ENCODE data around the gene ACAP3.
A peak's percentile ranks its signal among the peaks of the same experiment; 100 is the strongest.
"Not testable (repeated sequence)": the region's sequence is repeated elsewhere in the genome, so short reads cannot be mapped to it uniquely, and the experiment has no call there.

Gene ACAP3

DNA sequence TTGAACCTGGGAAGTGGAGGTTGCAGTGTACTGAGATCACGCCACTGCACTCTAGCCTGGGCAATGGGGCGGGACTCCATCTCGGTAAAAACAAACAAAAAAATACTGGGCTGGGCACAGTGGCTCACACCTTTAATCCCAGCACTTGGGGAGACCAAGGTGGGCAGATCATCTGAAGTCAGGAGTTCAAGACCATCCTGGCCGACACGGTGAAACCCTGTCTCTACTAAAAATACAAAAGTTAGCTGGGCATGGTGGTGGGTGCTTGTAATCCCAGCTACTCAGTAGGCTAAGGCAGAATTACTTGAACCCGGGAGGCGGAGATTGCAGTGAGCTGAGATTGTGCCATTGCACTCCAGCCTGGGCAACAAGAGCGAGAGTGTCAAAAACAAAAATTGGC, 8.5 kb upstream of the ACAP3 start:
- DNase-seq (ENCODE audit: low read depth in 4 of 4, low spot score in 1 of 4), result not testable (repeated sequence)

DNA sequence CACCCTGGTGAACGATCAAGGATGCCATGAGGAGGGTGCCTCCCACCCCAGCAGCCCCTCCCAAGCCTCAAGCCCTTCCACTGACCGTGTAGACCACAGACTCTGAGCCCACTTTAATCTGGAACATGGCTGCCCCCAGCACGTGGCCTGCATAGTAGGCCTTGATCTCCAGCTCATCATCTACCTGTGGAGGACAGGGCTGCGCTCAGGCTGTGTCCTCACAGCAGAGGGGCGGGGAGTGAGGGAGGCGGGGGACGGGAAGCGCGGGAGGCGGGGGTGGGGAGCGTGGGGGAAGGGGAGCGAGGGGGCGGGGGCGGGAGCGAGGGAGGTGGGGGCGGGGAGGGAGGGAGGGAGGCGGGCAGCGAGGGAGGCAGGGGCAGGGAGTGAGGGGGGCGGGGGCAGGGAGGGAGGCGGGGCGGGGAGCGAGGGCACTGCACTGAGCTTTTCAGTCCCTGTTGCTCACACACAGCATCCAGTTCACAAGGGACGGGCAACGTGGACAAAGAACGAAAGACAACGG, 7.8 kb upstream of the ACAP3 start:
- DNase-seq (ENCODE audit: low read depth in 4 of 4, low spot score in 1 of 4), result no peak

DNA sequence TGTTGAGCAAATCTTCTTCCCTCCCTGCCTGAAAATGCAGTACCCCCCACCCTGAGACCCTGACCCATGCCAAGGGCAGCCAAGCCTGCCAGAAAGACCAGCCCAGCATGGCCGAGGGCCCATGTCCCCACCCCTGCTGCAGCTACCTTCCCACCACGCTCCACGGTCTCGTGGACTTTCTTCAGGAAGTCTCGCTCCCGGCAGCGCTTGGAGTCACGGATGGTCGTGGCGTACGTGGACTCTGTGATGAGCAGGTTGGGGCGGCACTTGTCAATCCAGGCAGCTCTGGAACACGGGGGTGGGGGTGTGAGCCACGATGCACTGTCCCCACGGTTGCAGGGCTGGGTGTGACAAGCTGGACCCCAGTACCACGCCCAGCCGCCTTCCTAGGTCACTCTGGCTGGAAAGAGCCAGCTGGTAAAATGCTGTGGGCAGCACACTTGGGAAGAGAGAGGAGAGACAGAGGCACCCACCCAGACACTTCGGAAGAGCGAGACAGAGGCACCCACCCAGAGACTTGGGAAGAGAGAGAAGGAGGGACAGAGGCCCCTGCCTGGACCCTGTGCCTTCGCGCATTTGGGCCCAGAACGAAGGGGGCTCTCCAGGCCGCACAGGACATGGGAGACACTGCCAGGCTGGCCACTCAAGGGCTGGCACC, 7.1 kb upstream of the ACAP3 start:
- no peak for DNase-seq (ENCODE audit: low read depth in 4 of 4, low spot score in 1 of 4)

DNA sequence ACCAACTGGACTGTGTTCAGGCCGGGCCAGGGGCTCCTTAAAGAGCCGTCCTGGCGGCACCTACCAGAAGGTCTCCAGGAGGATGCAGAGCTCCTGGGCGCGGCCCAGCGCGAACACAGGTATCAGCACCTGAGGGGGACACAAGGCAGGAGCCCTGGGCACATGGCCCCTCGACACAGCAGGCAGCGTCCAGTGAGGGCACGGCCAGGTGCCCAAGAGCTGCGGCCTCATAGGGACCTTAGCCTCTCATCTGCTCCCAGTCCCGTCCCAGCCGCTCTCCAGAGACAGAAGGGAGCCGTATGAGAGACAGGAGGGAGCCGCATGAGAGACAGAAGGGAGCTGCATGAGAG, 6.5 kb upstream of the ACAP3 start:
- DNase-seq (ENCODE audit: low read depth in 4 of 4, low spot score in 1 of 4), result no peak

- DNase-seq (ENCODE audit: low read depth in 4 of 4, low spot score in 1 of 4), result no peak
Measured at GRCh38 chr1:1313500-1314236, 5.9 kb upstream of the ACAP3 start.

GRCh38 chr1:1312450-1313314, 5.0 kb upstream of the ACAP3 start:
- DNase-seq (ENCODE audit: low read depth in 4 of 4, low spot score in 1 of 4), result no peak

DNA sequence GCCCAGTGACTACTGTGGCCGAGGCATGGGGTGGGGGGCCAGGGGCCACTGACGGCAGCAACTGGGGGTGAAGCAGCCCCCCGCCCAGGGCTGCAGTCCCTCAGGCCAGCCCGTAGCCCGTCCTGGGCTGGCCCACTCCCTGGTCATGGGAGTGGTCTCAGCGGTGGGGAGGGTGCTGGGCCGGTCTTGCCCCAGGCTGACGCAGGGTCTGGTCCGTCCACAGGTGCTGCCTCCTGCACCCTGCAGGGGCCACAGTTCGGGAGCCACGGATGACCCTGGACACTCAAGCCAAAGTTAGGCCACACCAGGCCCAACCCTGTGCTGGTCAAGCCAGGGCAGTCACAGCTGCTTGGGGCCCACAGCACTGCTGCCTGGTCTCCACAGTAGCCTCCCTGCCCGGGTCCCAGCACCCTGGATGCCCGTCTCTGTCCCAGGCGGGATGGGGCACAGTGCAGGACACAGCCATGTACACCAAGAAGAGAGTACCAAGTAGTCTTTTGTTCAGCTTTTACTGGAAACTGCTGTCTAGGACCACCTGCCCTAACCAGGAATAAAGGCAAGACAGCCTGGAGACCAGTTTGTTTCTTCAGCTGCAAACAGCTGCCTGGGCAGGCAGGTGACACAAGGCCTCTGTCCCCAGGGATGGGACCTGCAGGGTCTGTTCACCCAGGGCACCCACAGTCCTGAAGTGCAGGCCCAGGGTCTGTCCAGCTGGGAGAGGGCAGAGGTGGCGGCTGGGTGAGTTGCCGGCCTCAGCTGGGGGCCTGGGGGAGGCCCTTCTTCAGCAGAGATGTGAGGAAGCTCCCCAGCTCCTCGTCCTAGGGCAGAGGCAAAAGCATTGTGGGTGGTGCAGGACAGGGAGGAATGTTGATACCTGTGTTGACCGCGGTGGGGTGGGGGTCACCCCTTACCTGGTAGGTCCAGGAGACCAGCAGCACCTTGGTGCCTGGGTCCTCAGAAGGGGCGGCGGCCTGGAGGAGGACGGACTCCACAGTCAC, 3.7 kb upstream of the ACAP3 start:
- no peak for DNase-seq (ENCODE audit: low read depth in 4 of 4, low spot score in 1 of 4)

GRCh38 chr1:1310476-1311053, 2.8 kb upstream of the ACAP3 start:
- no peak for DNase-seq (ENCODE audit: low read depth in 4 of 4, low spot score in 1 of 4)

- no peak for DNase-seq (ENCODE audit: low read depth in 4 of 4, low spot score in 1 of 4)
Measured at GRCh38 chr1:1310109-1310385, 2.3 kb upstream of the ACAP3 start.

DNA sequence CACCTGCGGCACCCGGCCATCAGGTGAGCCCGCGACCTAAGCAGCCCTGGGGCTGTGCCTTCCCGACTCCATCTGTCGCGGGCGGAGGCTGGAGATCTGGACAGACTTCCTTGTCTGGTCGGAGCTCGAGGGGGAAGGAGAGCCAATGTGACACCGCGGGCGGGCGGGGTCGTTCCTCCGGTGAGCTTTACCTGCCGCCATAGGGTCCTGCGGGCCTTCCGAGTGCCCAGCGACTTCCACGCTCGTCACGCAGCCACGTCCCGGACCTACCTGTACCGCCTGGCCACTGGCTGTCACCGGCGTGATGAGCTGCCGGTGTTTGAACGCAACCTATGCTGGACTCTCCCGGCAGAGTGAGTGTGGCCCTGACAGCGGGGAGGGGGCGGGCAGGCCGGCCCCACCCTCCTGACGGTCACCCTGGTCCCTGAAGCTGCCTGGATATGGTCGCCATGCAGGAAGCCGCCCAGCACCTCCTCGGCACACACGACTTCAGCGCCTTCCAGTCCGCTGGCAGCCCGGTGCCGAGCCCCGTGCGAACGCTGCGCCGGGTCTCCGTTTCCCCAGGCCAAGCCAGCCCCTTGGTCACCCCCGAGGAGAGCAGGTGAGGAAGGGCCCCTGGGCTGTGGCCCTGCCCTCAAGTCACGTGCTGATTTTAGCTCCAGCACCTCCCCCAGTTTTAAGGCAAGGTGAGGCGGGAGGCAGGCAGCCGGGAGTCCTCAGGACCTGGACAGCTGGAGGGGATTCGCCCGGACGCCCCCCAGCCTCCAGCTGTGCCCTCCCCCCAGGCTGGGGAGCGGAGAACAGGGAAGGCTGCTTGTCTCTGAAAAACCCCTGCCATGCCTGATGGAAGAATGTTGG, 1.8 kb upstream of the ACAP3 start:
- DNase-seq (ENCODE audit: low read depth in 4 of 4, low spot score in 1 of 4), result no peak

DNA sequence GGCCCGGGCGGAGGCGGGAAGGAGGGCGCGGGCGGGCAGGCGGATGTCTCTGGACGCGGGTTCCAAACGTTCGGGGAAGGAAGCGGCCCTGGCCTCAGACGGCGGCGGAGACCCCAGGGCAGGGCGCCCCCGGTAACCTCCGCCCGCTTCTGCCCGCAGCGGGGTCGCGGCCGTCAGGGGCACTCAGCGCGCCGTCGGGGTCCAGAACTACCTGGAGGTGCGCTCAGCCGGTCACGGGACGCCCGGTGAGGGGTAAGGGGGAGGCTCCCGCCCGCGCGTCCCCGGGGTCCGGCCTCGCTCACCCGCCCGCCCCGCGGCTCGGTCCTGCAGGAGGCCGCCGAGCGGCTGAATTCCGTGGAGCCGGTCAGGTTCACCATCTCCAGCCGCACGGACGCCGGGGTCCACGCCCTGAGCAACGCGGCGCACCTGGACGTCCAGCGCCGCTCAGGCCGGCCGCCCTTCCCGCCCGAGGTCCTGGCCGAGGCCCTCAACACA, 1.1 kb upstream of the ACAP3 start:
- DNase-seq (ENCODE audit: low read depth in 4 of 4, low spot score in 1 of 4), result no peak

- DNase-seq (ENCODE audit: low read depth in 4 of 4, low spot score in 1 of 4), result no peak
Measured at GRCh38 chr1:1307261-1307922, 338 bp downstream of the ACAP3 start.

DNA sequence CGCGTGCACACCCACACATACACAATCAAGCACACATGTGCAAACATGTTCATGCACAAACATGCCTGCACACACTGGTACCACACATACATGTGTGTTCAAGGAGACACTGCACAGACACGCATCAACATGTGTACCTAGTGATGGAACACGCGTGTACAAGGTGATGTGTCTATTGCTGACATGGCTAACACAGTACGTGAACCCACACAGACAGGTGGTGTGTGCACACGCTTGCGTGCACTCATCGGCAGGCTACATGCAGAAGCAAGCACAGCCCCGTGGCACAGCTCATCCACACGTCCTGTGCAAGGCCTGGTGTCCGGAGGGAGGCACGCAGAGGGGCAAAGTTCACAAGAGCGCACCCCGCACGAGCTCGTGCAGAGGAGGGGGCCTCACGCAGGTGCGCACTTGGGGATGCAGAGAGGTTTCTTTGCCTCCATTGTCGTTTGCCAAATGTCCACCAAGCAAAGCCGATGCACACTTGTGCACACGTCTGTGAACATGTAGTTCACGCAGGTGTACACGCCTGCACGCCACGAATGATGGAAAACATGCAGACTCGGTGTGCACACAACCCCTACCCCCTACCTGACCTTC, 969 bp downstream of the ACAP3 start:
- no peak for DNase-seq (ENCODE audit: low read depth in 4 of 4, low spot score in 1 of 4)

- DNase-seq (ENCODE audit: low read depth in 4 of 4, low spot score in 1 of 4), result no peak
Measured at GRCh38 chr1:1306070-1306660, 1.6 kb downstream of the ACAP3 start.

DNA sequence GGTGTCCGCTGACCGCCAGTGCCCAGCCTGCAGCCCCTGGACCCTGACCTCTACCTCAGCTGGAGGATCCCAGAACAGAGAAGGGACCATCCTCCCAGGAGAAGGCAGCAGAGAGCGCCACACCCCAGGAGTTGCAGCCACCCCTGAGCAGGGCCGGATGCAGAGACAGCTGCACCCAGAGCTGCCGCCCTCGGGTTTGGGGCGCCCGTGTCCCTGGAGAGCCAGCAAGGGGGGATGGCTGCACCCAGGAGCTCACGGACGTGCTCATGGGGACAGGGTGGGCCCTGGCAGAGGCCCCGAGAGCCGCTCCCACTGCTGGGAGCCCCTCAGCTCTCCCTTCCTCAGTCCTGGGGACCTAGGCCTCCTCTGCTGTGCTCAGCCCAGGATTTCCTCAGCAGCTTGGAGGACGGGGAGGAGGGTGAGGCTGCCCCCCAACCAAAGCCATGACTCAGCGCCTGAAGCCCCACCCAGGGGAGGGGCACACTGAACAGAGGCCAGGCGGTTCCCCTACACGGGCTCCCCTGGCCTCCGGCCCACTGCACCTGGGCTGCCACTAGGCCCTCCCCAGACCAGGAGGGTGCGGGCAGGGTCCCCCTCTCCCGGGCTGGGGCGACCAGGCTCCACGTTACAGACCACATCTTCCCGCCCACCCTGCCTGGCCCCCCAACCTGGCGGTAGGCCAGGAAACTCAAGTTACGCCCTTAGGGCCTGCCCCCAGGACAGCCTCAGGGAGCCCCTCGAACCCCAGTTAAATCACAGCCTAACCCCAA, 2.2 kb downstream of the ACAP3 start:
- peak in 3 of 4 experiments; percentile 35 to 57 (median 50) for DNase-seq (ENCODE audit: low read depth in 4 of 4, low spot score in 1 of 4)

DNA sequence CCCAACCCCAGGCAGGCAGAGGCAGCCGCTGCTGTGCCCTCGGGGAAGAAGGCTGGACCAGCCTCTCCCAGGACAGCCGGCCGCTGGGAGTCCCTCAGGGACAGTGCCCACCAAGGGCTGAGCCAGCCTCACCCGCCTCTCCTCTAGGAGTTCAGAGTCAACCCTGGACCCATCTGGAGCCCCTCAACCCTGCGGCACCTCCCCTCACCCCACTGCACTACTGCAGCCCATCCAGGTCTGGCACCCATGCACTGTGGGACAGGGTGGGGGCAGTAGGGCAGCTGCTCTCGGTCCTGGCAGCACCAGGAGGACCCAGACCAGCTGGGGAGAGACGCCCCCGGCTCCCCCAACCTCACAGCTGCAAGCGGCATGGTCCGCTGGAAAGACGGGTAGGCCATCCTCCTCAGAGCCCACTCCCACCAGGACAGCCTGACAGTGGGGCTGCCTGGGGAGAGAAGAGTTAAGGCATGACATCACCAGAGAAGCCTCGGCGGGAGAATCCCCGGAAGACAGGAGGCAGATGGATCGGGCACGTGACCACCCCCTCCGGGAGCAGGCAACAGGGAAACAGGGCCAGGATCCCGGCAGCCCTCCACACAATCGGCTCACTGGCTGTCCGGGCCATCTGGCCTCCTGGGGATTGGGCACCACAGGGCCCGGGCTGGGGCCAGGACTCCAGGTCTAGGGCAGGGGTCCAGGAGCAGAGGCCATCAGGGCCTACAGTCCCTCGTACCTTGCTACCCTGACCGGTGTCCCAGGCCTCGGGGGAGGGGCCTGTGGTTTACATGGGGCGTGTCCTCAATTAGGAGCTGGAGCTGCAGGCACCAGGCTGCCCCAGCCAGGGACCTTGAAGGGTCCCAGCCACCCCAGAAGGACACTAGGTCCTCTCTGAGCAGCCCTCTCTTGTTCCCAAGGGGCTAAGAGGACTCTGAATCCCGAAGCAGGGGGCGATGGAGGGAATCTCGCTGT, 3.1 kb downstream of the ACAP3 start:
- no peak for DNase-seq (ENCODE audit: low read depth in 4 of 4, low spot score in 1 of 4)
